ENCODE measurements around the gene INTS11.

Gene INTS11

DNA sequence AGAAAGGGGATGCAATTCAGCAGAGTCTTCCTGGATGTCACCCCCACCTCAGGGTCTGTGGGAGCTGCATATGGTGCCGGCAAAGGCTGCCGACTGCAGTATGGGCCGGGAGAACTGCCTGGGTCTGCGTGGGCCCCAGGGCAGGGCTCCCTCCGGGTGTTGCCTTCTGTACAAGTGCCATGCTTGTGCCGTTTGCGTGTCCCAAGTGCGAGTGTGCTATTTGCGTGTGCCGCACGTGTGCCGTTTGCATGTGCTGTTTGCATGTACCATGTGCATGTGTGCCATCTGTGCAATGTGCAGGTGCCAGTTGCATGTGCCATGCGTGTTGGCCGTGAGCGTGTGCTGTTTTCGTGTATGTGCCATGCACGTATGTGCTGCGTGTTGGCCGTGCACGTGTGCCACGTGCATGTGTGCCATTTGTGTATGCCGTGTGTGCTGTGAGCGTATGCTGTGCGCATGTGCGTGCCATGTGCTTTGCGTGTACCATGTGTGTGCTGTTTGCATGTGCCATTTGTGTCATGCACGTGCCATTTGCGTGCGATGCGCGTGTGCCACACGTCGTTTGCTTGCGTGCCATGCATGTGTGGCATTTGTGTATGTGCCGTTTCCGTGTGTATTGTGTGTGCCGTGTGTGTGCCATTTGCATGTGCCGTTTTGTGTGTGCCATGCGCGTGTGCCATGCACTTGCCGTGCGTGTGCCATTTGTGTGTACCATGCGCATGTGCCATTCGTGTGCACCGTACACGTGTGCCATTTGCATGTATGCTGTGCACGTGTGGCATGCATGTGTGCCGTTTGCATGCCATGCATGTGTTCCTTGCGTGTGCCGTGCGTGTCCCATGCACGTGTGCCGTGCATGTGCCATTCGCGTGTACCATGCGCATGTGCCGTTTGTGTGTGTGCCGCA, 5.1 kb upstream of the INTS11 start:
- Mint-ChIP-seq H3K9me3 (no peaks in the 10 kb centered on the region), H3K27ac (ENCODE audit: low read depth) (no peak overlapping the region), H3K36me3 (ENCODE audit: insufficient read depth) (peaks cover 12% of the 10 kb centered on the region), H3K4me1 (peaks cover 8% of the 10 kb centered on the region), H3K4me3 (no peak overlapping the region), H3K27me3 (no peaks in the 10 kb centered on the region)
- no peak for DNase-seq (ENCODE audit: low spot score in 2 of 2)
- ATAC-seq (replicated peaks; ENCODE audit: extremely low read depth, poor library complexity, severe bottlenecking), result no peak

DNA sequence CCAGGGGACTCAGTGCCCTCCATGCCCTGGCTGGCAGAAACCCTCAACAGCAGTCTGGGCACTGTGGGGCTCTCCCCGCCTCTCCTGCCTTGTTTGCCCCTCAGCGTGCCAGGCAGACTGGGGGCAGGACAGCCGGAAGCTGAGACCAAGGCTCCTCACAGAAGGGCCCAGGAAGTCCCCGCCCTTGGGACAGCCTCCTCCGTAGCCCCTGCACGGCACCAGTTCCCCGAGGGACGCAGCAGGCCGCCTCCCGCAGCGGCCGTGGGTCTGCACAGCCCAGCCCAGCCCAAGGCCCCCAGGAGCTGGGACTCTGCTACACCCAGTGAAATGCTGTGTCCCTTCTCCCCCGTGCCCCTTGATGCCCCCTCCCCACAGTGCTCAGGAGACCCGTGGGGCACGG, 3.8 kb upstream of the INTS11 start:
- Mint-ChIP-seq H3K36me3 (ENCODE audit: insufficient read depth) (peaks cover 11% of the 10 kb centered on the region), H3K4me1 (peaks cover 17% of the 10 kb centered on the region), H3K9me3 (no peaks in the 10 kb centered on the region), H3K27me3 (no peaks in the 10 kb centered on the region), H3K4me3 (no peak overlapping the region), H3K27ac (ENCODE audit: low read depth) (no peak overlapping the region)
- no peak for DNase-seq (ENCODE audit: low spot score in 2 of 2)
- ATAC-seq (replicated peaks; ENCODE audit: extremely low read depth, poor library complexity, severe bottlenecking), result no peak

DNA sequence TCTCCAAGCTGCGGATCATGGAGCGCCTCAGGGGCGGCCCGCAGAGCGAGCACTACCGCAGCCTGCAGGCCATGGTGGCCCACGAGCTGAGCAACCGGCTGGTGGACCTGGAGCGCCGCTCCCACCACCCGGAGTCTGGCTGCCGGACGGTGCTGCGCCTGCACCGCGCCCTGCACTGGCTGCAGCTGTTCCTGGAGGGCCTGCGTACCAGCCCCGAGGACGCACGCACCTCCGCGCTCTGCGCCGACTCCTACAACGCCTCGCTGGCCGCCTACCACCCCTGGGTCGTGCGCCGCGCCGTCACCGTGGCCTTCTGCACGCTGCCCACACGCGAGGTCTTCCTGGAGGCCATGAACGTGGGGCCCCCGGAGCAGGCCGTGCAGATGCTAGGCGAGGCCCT, 2.8 kb upstream of the INTS11 start:
- Mint-ChIP-seq H3K4me3 (no peak overlapping the region), H3K4me1 (peaks cover 27% of the 10 kb centered on the region), H3K27me3 (no peaks in the 10 kb centered on the region), H3K36me3 (ENCODE audit: insufficient read depth) (peaks cover 11% of the 10 kb centered on the region), H3K9me3 (no peaks in the 10 kb centered on the region), H3K27ac (ENCODE audit: low read depth) (no peak overlapping the region)
- ATAC-seq (replicated peaks; ENCODE audit: extremely low read depth, poor library complexity, severe bottlenecking), result no peak
- DNase-seq (ENCODE audit: low spot score in 2 of 2), result no peak

DNA sequence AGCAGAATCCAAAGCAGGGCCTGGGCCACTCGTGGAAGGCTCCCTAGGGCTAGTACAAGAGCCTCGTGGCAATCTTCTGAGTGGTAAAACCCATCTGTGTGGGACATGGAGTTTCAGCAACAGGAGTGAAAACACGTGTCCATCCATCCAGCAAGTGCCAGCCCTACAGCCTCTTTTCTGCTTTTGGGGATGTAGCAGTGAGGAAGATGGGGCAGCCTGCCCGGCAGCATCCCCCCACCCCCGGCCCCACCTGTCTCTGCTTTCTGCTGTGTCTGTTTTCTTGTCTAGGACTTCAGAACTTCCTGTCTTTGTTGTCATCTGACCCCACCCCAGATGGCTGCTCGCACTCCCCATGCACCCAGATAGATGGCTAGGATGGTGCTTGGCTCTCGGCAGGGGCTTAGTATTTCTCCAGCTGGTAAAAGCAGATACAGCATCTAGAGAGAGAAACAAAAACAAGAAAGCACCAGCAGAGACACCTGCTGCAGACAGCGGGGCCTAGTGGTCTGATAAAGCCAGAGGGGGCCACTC, 1.7 kb upstream of the INTS11 start:
- H3K27me3 Mint-ChIP-seq, result no peaks in the 10 kb centered on the region
- no peak overlapping the region for H3K27ac Mint-ChIP-seq (ENCODE audit: low read depth)
- ATAC-seq (replicated peaks; ENCODE audit: extremely low read depth, poor library complexity, severe bottlenecking), result no peak
- peaks cover 31% of the 10 kb centered on the region for H3K4me1 Mint-ChIP-seq
- H3K9me3 Mint-ChIP-seq, result no peaks in the 10 kb centered on the region
- H3K36me3 Mint-ChIP-seq (ENCODE audit: insufficient read depth), result peaks cover 13% of the 10 kb centered on the region
- peak overlapping the region; percentile 84 for H3K4me3 Mint-ChIP-seq
- DNase-seq (ENCODE audit: low spot score in 2 of 2), result no peak

DNA sequence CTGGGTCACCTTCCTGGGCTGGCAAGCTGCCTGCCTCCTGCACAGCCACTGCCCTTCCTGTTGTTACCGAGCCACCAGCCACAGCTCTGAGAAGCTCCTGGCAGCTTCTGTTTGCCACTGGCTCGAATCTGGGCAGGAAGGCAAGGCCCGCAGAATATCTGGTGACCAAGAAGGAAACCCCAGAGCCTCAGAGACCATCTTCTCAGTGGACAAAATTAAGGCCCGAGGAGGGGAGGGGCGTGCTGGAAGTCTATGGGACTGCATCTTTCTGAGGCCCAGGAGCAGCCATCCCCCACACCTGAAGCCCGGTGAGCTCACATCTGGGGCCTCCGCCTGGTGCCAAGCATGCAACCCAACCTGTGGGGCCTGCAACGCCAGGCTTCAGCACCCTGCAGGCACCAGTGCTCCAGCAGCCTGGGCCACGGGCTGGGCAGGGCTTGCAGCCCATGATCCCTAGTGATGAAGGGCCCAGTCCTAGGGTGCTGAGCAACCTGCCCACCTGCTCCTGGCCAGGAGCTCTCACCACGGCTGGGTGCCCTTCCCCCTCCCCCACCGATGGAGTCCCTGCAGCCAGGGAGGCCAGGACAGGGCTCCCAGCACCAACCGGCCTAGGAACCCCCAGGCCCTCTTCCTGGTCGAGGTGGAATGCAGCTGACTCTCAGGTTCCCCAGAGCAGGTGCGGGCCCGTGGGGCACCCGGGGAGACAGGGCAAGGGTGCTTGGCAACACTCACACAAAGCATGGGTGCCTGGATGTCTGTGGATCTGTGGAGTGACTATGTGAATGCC, 1.0 kb upstream of the INTS11 start:
- H3K27ac Mint-ChIP-seq (ENCODE audit: low read depth), result peak overlapping the region; percentile 89
- H3K4me1 Mint-ChIP-seq, result peaks cover 31% of the 10 kb centered on the region
- H3K36me3 Mint-ChIP-seq (ENCODE audit: insufficient read depth), result peaks cover 13% of the 10 kb centered on the region
- DNase-seq (ENCODE audit: low spot score in 2 of 2) (no peak), ATAC-seq (replicated peaks; ENCODE audit: extremely low read depth, poor library complexity, severe bottlenecking) (no peak)
- H3K27me3 Mint-ChIP-seq, result no peaks in the 10 kb centered on the region
- no peaks in the 10 kb centered on the region for H3K9me3 Mint-ChIP-seq
- H3K4me3 Mint-ChIP-seq, result peak overlapping the region; percentile 84

DNA sequence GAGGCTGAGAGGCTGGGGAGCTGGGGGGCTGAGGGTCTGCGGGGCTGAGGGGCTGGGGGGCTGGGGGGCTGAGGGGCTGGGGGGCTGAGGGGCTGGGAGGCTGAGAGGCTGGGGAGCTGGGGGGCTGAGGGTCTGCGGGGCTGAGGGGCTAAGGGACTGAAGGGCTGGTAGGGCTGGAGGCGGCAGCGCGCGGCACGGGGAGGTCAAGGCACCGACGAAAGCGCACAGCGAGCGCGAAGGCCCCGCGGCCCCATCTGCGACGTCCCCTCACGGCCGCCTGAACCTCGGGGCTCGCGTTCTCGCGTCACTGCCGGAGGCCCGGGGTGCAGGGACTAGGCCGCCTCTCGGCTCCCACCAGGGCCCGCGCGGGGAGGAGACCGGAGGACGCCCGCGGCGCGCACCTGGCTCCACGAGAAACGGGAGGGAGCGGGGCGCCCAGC, 356 bp downstream of the INTS11 start:
- H3K4me3 Mint-ChIP-seq, result peak overlapping the region; percentile 84
- DNase-seq (ENCODE audit: low spot score in 2 of 2) (no peak), ATAC-seq (replicated peaks; ENCODE audit: extremely low read depth, poor library complexity, severe bottlenecking) (peak; percentile 41)
- H3K4me1 Mint-ChIP-seq, result peaks cover 36% of the 10 kb centered on the region
- H3K27me3 Mint-ChIP-seq, result no peaks in the 10 kb centered on the region
- no peaks in the 10 kb centered on the region for H3K9me3 Mint-ChIP-seq
- peak overlapping the region; percentile 89 for H3K27ac Mint-ChIP-seq (ENCODE audit: low read depth)
- H3K36me3 Mint-ChIP-seq (ENCODE audit: insufficient read depth), result peaks cover 18% of the 10 kb centered on the region

DNA sequence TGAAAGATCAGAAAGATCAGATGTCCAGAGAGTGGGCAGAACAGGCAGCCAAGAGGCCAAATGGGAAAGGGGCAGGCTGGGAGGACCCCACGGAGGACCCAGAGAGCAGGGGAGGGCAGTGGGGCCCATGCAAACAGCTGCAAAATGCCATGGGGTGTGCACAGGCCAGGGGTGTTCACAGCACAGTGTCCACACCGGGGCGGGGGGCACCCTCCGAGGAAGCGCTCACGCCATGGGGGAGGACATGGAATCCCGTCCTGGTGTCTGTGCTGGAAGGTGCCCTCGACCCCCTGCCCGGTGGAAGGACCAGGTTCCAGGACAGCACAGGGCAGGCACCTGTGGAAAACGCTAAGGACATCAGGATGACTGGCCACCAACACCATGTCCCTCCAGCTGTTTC, 1.5 kb downstream of the INTS11 start:
- Mint-ChIP-seq H3K27ac (ENCODE audit: low read depth) (no peak overlapping the region), H3K4me3 (peak overlapping the region; percentile 84), H3K36me3 (ENCODE audit: insufficient read depth) (peaks cover 23% of the 10 kb centered on the region), H3K4me1 (peaks cover 36% of the 10 kb centered on the region), H3K27me3 (no peaks in the 10 kb centered on the region), H3K9me3 (no peaks in the 10 kb centered on the region)
- no peak for ATAC-seq (replicated peaks; ENCODE audit: extremely low read depth, poor library complexity, severe bottlenecking)
- DNase-seq (ENCODE audit: low spot score in 2 of 2), result no peak

DNA sequence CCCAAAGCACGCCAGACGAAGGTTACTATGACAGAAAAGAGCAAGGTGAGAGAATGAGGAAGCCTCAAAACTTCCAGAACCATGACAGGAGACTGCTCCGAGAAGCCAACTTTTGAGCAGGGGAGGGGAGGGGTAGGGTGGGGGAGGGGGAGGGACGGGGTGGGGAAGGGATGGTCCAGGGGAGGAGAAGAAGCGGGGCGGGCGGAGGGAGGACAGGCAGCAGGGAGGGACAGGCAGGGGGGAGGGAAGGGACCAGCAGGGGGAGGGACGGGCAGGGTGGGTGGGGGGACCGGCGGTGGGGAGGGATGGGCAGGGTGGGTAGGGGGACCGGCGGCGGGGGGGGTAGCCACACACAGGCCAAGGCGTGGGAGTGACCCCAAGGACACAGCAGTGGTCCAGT, 2.0 kb downstream of the INTS11 start:
- no peaks in the 10 kb centered on the region for H3K9me3 Mint-ChIP-seq
- H3K36me3 Mint-ChIP-seq (ENCODE audit: insufficient read depth), result peaks cover 24% of the 10 kb centered on the region
- no peak overlapping the region for H3K27ac Mint-ChIP-seq (ENCODE audit: low read depth)
- no peaks in the 10 kb centered on the region for H3K27me3 Mint-ChIP-seq
- DNase-seq (ENCODE audit: low spot score in 2 of 2), result no peak
- ATAC-seq (replicated peaks; ENCODE audit: extremely low read depth, poor library complexity, severe bottlenecking), result no peak
- H3K4me1 Mint-ChIP-seq, result peaks cover 36% of the 10 kb centered on the region
- H3K4me3 Mint-ChIP-seq, result peak overlapping the region; percentile 84

DNA sequence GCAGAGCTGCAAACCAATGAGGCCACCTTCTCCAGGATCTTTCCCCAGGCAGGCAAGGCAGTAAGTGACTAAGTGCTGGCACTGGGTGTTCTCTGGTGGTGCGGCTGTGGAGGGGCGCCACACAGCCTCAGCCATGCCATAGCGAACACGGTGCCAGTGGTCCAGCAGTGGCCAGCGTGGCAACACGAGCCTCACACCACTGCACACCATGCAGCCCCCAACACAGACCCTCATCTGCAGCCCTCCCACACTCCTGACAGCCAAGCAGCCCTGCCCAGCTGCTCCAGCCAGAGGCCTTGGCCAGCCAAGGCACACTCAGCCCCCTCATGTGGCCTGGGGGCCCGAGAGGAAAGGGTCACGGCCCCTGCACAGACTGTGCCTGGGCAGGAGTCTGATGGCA, 3.0 kb downstream of the INTS11 start:
- ATAC-seq (replicated peaks; ENCODE audit: extremely low read depth, poor library complexity, severe bottlenecking) (no peak), DNase-seq (ENCODE audit: low spot score in 2 of 2) (no peak)
- Mint-ChIP-seq H3K4me1 (peaks cover 36% of the 10 kb centered on the region), H3K27me3 (no peaks in the 10 kb centered on the region), H3K36me3 (ENCODE audit: insufficient read depth) (peaks cover 27% of the 10 kb centered on the region), H3K27ac (ENCODE audit: low read depth) (no peak overlapping the region), H3K4me3 (no peak overlapping the region), H3K9me3 (no peaks in the 10 kb centered on the region)

DNA sequence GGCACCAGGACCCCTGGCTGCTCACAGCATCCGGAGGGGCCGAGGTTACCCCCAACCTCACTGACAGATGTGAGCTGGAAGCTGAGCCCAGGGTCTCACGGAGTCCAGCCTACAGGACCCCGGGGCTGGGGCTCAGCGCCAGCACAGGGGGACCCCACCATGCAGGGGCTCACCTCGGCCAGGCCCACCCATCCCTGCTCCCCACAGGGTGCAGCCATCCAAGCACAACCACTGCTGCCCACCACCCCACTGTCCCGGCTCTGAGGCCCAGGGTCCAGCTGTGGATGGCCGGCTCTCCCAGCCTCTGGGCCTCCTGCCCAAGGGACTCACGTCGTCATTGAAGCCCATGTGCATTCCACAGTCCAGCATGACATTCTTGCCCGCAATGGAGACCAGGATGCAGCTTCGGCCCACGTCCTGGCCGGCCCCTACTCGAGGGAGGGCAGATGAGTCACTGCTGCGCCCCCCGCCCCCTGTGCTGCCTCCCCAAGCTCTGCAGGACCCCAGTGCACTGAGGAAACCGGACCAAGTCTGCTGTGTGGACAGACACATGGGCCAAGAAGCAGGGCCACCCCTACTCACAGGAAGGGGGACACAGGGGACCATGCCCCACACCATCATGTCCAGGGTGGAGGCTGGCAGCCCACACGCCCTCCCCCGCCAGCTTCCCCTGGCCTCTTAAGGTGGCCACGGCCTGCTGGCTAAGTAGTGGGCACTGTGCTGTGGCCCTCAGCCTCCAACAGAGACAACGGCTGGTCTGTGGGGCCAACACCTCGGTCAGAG, 3.6 kb downstream of the INTS11 start:
- ATAC-seq (replicated peaks; ENCODE audit: extremely low read depth, poor library complexity, severe bottlenecking), result no peak
- Mint-ChIP-seq H3K27ac (ENCODE audit: low read depth) (peak overlapping the region; percentile 62), H3K9me3 (no peaks in the 10 kb centered on the region)

DNA sequence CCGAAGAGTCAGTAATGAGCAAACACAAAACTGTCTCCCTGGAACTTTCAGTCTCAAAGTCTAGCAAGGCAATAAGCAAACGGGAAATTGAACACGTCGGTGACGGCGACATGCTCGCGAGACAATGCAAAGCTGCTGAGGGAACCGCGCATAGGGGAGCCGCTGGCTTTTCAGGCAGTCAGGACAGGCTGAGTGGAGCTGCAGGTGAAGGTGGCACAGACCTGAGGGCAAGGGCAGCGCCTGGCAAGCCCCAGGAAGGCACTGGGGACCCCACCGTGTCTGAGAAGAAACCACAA, 4.9 kb downstream of the INTS11 start:
- H3K27me3 Mint-ChIP-seq, result no peaks in the 10 kb centered on the region
- peaks cover 29% of the 10 kb centered on the region for H3K4me1 Mint-ChIP-seq
- ATAC-seq (replicated peaks; ENCODE audit: extremely low read depth, poor library complexity, severe bottlenecking) (no peak), DNase-seq (ENCODE audit: low spot score in 2 of 2) (no peak)
- no peak overlapping the region for H3K4me3 Mint-ChIP-seq
- no peaks in the 10 kb centered on the region for H3K9me3 Mint-ChIP-seq
- H3K36me3 Mint-ChIP-seq (ENCODE audit: insufficient read depth), result peaks cover 28% of the 10 kb centered on the region
- H3K27ac Mint-ChIP-seq (ENCODE audit: low read depth), result no peak overlapping the region

More for the DNA sequence above, 3.6 kb downstream of the INTS11 start:
- H3K36me3 Mint-ChIP-seq (ENCODE audit: insufficient read depth), result peaks cover 29% of the 10 kb centered on the region
- no peak for DNase-seq (ENCODE audit: low spot score in 2 of 2)
- no peaks in the 10 kb centered on the region for H3K27me3 Mint-ChIP-seq
- no peak overlapping the region for H3K4me3 Mint-ChIP-seq
- H3K4me1 Mint-ChIP-seq, result peaks cover 30% of the 10 kb centered on the region

All from central memory CD8-positive, alpha-beta T cell (primary cell).